Measurements from ENCODE around the gene MYMK.

DNA sequence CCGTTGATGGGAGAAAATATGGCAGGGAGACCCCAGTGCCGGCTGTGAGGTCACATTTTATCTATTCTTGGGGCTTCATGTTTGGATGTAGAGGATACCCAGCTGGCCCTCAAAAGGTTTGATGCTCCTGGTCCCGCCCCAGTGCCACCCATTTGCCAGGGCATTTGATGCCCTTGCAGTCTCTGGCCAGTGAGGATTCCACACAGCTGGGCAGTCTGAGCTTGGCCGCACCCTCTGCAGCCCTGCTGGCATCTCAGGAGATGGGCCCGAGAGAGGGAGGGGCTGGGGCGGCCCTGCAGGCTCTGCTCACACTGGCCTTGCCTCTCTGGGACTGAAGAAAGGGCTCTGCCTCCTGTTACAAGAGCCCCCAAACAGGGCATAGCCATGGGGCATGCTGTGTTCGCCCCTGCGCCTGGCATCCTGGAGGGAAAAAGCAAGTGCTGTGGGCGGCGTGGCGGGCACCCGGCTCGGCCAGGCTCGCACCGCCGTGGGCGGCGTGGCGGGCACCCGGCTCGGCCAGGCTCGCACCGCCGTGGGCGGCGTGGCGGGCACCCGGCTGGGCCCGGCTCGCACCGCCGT lies 37.3 kb upstream of the MYMK start:
- TF ChIP-seq, protein P1, sequence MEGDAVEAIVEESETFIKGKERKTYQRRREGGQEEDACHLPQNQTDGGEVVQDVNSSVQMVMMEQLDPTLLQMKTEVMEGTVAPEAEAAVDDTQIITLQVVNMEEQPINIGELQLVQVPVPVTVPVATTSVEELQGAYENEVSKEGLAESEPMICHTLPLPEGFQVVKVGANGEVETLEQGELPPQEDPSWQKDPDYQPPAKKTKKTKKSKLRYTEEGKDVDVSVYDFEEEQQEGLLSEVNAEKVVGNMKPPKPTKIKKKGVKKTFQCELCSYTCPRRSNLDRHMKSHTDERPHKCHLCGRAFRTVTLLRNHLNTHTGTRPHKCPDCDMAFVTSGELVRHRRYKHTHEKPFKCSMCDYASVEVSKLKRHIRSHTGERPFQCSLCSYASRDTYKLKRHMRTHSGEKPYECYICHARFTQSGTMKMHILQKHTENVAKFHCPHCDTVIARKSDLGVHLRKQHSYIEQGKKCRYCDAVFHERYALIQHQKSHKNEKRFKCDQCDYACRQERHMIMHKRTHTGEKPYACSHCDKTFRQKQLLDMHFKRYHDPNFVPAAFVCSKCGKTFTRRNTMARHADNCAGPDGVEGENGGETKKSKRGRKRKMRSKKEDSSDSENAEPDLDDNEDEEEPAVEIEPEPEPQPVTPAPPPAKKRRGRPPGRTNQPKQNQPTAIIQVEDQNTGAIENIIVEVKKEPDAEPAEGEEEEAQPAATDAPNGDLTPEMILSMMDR (IDR thresholded peaks at IDR 0.05) = no peak
- no peak for TF ChIP-seq POLR2A (IDR thresholded peaks at IDR 0.05)
